ENCODE results near the gene RAD51B.
A peak's percentile ranks its signal among the peaks of the same experiment; 100 is the strongest.

Gene RAD51B

GRCh38 chr14:68312884-68313610 lies 493.5 kb downstream of the RAD51B start:
- DNase-seq, result no peak

- no peak for DNase-seq
Observed at GRCh38 chr14:68314642-68315041, 495.1 kb downstream of the RAD51B start.

- DNase-seq, result no peak
Observed at GRCh38 chr14:68315081-68315480, 495.5 kb downstream of the RAD51B start.

- no peak for DNase-seq
Observed at GRCh38 chr14:68316078-68316868, 496.7 kb downstream of the RAD51B start.

- no peak for DNase-seq
Observed at GRCh38 chr14:68317239-68317638, 497.7 kb downstream of the RAD51B start.

GRCh38 chr14:68318828-68319227 lies 499.2 kb downstream of the RAD51B start:
- DNase-seq, result no peak

GRCh38 chr14:68320495-68320894 lies 500.9 kb downstream of the RAD51B start:
- no peak for DNase-seq

- DNase-seq, result no peak
Observed at GRCh38 chr14:68322940-68323620, 503.5 kb downstream of the RAD51B start.

GRCh38 chr14:68325267-68325807 lies 505.8 kb downstream of the RAD51B start:
- no peak for DNase-seq

- DNase-seq, result peak in 1 of 2 donors; percentile 10
Observed at GRCh38 chr14:68327231-68327630, 507.7 kb downstream of the RAD51B start.

GRCh38 chr14:68328509-68328908 lies 508.9 kb downstream of the RAD51B start:
- no peak for DNase-seq

GRCh38 chr14:68331426-68331825 lies 511.8 kb downstream of the RAD51B start:
- peak; percentile 61 to 68 for DNase-seq

- DNase-seq, result no peak
Observed at GRCh38 chr14:68331991-68332390, 512.4 kb downstream of the RAD51B start.

- DNase-seq, result peak; percentile 26 to 31
Observed at GRCh38 chr14:68333262-68333661, 513.7 kb downstream of the RAD51B start.

GRCh38 chr14:68335312-68335711 lies 515.7 kb downstream of the RAD51B start:
- DNase-seq, result no peak

GRCh38 chr14:68336165-68336564 lies 516.6 kb downstream of the RAD51B start:
- no peak for DNase-seq

- peak; percentile 44 to 53 for DNase-seq
Observed at GRCh38 chr14:68337279-68337678, 517.7 kb downstream of the RAD51B start.

GRCh38 chr14:68340262-68340661 lies 520.7 kb downstream of the RAD51B start:
- no peak for DNase-seq

- no peak for DNase-seq
Observed at GRCh38 chr14:68341411-68342212, 522.0 kb downstream of the RAD51B start.

- no peak for DNase-seq
Observed at GRCh38 chr14:68342216-68342763, 522.7 kb downstream of the RAD51B start.

- DNase-seq, result no peak
Observed at GRCh38 chr14:68343534-68344118, 524.0 kb downstream of the RAD51B start.

- DNase-seq, result no peak
Observed at GRCh38 chr14:68345738-68346137, 526.2 kb downstream of the RAD51B start.

Measured in inflammatory macrophage (primary cell).